Activated T-helper 1 cell treated with Interleukin-2 at 50 U/mL for 16 hours (primary cell): ENCODE data around the gene PLXNA2.

Experiments
- DNase-seq: peaks from one replicate; pipeline ENCODE4 v3.0.0-alpha.2; 2020; ENCODE audit warnings: low read depth

The PLXNA2 gene

GRCh38 chr1:208118841-208119606 lies 125.2 kb downstream of the PLXNA2 start:
- no peak for DNase-seq

DNA sequence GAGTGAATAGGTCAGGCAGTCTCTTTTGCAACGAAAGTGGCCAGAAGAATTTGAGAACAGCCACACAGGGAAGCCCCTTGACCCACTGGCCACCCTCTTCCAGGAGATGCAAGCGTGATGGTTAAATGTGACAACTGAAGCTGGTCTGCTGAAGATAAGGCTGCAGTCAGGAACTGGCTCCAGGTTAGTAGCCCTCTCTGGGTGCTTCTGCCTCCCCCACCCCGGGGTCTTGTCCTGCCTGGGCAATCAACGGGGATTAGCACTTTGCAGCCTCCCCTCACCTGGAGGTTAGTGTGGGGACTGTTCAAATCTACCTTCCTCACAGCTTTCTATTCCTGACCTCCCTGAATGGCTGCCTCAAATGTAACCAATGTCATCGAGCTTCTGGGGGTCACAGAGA lies 125.9 kb downstream of the PLXNA2 start:
- no peak for DNase-seq

DNA sequence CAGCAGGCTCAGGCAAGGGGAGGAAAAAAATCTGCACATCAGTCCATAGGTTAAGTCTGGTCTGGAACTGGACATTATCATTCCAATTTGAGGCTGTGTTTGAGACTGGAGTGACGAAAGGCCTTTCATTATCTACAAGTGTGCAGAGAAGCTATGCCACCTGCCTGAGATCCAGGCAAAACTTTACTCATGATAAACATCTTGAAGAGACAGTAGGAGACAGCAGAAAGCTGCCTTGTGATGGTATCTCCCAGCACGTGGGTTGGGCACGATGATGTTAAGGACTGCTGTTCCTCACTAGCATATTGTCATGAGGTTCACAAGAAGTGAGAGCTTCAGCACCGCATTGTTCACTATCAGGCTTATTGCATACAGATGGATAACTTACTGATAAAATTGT lies 126.4 kb downstream of the PLXNA2 start:
- no peak for DNase-seq

GRCh38 chr1:208117409-208117808 lies 126.8 kb downstream of the PLXNA2 start:
- no peak for DNase-seq

- DNase-seq, result no peak
Measured at GRCh38 chr1:208115924-208116640, 128.1 kb downstream of the PLXNA2 start.

- no peak for DNase-seq
Measured at GRCh38 chr1:208113011-208113410, 131.2 kb downstream of the PLXNA2 start.

DNA sequence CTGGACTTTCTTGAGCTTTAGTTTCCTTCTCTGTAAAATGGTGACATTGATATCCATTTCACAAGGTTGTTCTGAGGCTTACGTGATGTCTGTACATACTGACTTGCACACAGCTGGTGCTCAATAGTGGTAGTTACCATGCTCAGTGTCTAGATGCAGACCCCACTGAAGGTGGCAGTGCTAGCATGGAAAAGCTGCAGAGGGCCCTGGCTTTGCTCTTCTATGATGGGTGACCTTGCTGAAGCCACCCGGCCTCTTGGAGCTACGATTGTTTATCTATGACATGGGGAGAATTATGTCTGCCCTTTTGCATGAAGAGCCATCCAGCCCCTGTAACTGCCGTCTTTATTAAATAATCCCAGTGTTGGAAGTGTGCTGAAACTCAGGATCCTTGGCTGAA lies 131.8 kb downstream of the PLXNA2 start:
- no peak for DNase-seq

DNA sequence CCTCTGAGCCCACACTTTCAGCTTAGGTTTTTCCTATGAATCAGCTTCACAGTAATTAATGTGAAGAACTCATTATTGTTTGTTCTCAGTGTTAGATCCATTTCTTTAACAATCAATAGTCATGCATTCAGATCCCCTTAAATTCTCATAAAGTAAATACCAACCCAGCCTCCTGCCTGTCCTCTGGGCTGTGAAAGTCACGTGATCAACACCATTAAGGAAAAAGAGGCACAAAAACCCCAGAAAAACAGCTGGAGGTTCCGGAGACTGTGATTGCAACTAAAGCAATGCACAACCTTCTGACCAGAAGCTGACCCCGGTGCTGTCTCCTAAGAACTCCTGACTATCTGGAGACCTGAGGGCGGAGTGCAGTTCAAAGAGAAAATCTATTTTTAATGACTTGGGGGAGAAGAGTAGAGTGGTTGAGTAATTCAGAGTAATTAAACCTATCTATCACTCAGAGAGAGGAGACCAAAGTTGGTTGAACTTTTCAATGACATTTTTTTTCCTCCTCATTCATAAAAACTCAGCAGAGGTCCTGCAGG lies 132.5 kb downstream of the PLXNA2 start:
- DNase-seq, result no peak

- no peak for DNase-seq
Measured at GRCh38 chr1:208110296-208110695, 133.9 kb downstream of the PLXNA2 start.

DNA sequence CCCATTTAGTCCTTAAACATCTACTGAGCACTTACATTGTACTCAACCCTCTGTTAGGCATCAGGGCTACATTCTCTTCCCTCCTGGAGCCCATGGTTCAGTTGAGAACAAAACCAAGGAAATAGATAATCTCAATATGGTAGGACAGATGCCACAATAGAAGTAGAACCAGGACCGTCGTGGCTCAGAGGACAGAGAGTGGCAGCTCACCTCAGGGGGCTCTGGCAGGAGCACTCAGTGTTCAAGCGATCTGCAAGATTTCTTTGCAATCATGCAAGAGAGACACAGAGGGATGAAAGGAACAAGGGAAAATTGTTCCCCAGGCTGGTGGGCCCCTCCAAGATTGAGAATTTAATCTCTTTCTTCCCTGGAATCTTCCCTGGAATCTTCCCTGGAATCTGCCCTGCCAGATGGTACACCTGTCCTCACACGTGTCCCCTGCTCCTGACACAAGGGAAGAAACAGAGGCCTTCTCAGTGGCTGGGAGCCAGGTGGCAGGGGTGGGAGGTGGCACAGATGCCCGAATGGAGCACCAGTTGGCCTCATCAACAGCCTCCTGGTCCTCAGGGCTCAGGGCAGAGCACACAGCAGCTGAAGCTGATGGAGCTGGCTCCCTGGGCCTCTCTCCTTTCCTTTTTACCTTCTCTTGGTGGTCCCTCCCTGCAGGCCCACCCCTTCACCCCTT lies 135.4 kb downstream of the PLXNA2 start:
- no peak for DNase-seq

DNA sequence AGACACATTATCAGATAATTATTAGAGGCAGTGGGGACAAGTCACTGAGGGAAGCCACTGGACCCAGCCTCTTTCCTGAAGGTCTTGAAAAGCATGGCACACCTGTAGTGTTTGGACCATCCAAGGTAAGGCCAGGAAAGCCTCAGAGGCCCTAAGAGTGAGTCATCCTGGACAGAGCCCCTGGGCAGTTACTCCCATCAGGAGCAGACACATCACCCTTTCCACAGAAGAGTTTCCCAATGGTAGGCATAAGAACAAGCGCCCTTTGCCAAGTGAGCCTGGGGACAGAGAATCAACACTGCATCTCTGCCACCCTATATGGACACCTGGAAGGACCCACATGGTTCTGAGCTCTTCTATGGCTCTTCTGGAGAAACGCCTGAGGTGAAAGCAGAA lies 136.0 kb downstream of the PLXNA2 start:
- no peak for DNase-seq

- no peak for DNase-seq
Measured at GRCh38 chr1:208107425-208108212, 136.6 kb downstream of the PLXNA2 start.

DNA sequence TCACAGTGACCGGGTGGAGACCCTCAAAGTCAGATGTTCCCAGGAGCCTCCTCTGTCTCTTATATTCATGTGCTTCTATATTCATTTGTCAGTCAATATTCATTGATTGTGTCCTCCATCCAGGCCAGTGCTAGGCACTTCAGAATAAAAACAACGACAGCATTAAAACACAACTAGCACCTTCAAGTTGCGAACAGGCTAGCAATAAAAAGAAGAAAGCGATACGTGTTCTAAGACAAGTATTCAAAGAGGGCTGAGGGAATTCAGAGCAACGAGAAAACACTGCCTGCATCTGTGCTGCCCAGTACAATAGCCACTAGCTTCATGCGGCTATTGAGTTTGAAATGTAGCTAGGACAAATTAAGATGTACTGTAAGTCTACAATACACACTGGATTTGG lies 138.0 kb downstream of the PLXNA2 start:
- DNase-seq, result no peak

GRCh38 chr1:208105756-208106155 lies 138.4 kb downstream of the PLXNA2 start:
- DNase-seq, result no peak

DNA sequence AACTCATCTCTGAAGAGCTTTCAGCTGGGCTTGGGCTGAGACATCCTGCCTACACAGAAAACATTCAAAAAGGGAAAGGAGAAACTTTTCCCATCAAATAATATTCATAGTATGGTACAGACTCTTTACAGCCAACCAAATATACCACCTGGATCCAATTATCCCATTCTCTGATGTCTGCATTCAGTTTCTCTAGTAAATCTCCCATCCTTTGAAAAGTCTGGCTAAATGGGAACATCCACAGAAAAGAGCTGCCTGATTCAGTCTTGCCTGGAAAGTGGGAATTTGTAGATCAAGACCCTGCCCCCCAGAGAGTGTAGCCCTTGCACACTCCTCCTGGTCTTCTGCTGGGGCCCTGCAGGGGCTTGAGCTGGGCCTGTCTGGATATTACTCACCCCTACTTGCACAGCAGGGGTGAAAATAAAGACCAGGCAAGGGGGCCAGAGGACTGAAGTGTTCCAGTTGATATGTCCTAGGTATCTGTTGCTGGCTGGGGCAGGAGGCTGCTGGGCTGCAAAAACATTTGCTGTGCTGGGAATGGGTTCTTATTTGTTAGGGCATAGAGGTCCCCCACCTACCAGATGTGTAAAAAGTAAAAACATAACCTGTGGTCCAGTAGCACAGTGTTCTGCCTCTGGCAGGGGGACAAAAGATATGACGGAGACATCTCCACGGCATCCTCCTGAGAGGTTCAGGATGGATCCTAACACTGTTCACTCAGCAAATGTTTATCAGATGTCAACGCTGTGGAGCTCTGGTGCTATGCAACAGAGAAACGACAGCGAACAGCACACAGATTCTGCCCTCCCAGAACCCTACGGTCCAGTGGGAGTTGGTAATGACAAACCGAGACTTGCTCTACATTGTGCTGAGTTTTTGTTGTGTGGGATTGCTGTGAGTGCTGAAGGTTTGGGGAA lies 140.3 kb downstream of the PLXNA2 start:
- DNase-seq, result no peak

- no peak for DNase-seq
Measured at GRCh38 chr1:208101661-208102431, 142.3 kb downstream of the PLXNA2 start.

DNA sequence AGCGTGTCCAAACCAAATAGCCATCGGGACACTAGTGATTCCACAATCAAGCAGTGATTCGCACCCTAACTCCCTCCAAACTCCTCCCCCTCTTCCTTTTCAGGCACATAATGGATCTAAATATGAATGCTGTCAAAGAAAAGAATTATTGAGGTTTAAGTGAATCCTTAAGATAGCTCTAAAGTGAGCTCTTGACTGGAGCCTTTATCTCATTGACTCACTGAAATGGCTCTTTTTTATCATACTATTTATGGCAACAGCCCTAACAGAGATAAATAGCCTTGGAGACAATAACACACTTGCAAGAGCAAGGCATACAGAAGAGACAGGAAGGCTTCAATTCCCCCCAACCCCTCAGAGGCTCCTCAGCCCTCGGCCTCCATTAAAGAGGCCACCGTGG lies 143.3 kb downstream of the PLXNA2 start:
- no peak for DNase-seq

GRCh38 chr1:208100106-208100505 lies 144.1 kb downstream of the PLXNA2 start:
- no peak for DNase-seq

DNA sequence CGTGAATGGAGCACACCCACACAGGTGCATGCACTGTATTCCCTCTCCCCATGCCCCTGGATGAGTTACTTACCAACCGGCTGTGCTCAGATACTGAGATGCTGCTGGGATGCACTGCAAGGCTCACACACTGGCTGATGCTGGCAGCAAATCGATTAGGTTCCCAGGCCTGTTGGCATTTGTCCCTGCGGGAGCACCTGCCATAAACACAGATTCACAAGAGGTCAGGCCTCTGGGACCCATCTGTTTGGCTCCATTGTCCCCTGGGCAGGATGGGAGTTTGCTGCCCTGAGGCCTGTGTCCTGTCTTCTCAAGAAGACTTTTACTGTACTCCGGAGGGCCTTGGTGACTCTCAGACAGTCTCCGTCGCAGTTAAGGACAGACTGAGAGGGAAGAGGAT lies 145.4 kb downstream of the PLXNA2 start:
- no peak for DNase-seq
